Left renal cortex interstitium (tissue), 4 donors: ENCODE measurements around the gene MLYCD. TPM values are rescaled to one million over a fixed set of nuclear protein-coding genes. Genes with fewer than 3 reads are reported as not detected.

Source experiments
- DNase-seq, 4 donors: peaks; one replicate each; pipeline ENCODE4 v3.0.0-alpha.2; 2013; ENCODE audit warnings: low read depth in 4 of 4, low spot score in 2 of 4, missing footprints in 1 of 4
- polyA plus RNA-seq, 4 donors: library from polyadenylated mRNA; unstranded; fragments of 120-200 nt; gene quantifications; one replicate each; pipeline ENCODE4 v1.2.1, GENCODE V29; 2013; ENCODE audit not compliant: insufficient read length in 4 of 4

MLYCD gene
- polyA plus RNA-seq, 4 donors, result 3.9 to 5.7 (median 5.0) TPM

DNA sequence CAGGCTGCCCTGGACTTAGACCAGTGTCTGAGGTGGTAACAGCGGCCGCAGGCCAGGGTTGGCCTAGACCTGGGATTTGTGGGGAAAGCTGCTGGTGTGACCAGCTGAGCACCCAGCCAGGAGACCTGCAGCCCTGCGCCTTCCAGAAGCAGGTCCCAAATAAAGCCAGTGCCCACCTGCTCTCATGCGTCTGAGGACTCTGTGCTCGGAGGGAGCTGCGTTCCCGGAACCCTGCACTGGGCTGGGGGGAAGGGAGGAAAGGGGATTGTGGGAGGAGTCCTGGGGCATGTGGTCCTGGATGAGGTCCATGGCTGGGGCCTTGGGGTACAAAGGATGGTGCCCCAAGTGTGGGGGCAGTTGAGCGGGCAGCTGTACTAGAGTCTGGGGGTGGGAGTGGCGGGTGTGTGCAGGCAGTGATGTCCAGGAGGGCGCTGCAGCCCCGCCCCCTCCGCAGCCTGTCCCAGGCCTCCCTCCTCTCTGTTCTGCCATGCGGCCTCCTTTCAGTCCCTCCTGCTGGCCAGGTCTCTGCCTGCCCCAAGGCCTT lies 67.3 kb downstream of the MLYCD start:
- no peak for DNase-seq

DNA sequence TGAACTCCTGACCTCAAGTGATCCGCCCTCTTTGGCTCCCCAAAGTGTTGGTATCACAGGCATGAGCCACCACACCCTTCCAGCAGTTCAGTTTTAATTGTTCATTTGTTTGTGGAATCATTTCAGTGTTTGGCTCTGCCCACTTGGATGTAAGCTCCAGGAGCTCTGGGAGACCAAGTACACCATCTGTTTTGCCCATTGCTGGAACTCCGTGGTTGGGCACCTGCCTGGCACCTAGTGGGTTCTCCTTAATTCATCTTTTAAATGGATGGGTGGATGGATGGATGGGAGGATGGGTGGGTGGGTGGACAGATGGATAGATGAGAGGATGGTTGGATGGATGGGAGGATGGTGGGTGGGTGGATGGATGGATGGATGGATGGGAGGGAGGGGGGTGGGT lies 68.2 kb downstream of the MLYCD start:
- no peak for DNase-seq

GRCh38 chr16:83967838-83968305 lies 69.0 kb downstream of the MLYCD start, which contains the start of gene NECAB2:
NECAB2 (plus strand) TSS chr16:83968244; CDS start chr16:83968649, 405 bp downstream.
- DNase-seq, result no peak

- no peak for DNase-seq
Observed at GRCh38 chr16:83968306-83968851, 69.5 kb downstream of the MLYCD start.

- DNase-seq, result no peak
Observed at GRCh38 chr16:83968891-83969649, 70.2 kb downstream of the MLYCD start.

DNA sequence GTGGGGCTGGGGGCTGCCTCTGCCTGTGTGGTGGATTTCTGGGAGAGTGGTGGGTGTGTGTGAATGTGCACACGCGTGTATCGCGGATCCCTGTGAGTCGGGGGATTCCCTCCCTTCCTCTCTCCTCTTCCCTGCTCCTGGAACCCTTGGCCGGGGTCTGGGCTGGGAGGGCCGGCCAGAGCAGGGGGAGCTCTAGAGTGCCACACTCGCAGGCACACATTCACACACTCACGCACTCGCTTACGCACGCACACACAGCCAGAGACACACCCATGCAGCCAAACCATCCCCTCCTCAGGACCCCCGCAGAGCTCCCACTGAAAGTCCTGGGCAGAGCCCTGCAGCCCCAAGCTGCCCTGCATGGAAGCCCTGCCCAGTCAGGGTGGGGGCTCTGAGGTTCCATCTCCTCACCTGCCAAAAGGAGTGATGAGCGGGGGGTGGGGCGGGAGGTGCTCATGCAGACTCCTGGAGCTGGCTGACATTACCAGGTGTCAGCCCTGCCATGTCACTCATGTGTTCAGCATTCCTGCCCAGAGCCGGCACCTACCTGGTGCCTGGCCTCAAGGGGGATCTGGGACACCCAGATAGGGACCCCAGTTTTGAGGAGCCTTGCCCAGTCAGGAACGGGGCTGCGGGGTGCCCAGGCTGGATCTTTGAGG lies 71.0 kb downstream of the MLYCD start:
- DNase-seq, result no peak

- DNase-seq, result no peak
Observed at GRCh38 chr16:83970430-83970815, 71.5 kb downstream of the MLYCD start.

DNA sequence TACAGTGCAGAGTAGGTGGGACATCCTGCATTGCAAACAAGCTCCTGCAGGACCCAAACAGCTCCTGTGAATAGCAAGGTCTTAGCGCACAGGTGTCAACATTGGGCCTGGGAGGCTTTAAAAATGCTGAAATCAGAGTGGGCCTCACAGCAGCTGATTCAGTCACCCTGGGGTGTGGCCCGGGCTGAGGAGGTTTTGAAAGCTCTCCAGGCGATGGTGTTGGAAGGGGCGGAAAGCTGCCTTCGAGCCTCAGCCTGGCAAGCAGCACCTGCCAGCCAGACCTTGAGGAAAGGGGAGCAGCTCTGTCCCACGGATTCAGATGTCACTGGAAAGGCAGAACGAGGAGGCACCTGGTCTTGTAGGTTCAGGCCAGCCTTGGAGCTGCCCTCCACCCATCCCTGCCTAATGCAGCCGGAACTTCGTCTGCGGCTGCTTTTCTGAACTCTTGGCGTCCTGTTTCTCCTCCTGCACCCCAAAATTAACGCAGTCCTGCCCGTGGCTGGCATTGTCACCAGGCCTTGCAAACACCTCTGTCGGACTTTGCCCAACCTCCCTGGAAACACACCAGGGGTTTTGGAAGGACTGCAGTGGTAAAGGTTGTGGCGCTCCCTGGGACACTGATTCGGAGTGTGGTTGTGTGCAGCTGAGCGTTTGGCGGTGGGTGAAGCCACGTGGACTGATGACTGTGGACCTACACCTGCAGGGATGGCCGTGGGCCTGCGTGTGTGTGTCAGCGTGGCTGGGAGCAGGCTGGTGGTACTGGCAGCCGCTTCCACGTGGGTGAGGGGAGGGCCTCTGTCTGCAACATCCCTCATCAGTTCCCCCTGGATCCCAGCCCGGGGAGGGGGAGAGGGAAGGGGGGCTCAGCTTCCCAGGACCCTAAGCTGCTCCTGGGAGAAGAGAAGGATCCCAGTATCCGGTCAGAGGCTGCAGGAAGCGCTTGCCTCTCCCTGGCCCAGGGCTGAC lies 72.5 kb downstream of the MLYCD start:
- DNase-seq, result no peak

- no peak for DNase-seq
Observed at GRCh38 chr16:83972256-83973008, 73.5 kb downstream of the MLYCD start.

- no peak for DNase-seq
Observed at GRCh38 chr16:83973077-83973476, 74.2 kb downstream of the MLYCD start.

DNA sequence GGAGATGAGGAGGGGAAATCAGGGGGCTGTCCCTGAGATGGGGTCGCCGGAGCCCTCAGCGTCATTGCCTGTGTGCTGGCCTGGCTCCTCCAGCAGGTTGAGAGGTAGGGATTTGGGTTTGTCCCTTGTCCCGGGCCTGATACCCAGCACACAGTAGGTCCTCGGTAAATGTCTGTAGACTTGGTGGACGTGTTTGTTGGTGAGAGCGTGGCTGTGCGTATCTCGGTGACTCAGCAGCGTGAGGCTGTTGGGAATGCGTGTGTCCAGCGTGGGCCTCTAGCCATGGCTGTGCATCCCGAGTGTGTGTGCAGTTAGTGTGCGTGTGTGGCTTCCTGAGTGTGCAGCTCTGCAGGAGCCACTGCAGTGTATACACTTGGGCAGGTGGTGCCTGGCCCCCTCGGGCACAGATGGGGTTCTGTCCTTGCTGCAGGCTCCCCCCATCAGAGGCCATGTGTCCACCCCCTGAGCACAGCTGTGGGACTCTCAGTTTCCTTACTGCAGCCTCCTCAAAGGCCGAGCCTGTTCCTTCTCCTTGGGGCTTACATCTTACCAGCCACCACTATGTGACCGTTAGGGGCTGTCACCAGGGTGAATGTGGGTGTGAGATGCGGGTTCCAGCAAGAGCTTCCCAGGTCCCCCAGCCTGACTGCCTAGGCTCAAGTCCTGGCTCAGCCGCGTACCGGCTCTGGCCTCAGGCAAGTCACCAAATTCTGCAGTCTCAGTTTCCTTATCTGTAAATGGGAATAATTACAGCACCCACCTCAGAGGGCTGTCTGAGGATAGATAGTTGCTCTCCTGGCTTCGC lies 74.9 kb downstream of the MLYCD start:
- no peak for DNase-seq

DNA sequence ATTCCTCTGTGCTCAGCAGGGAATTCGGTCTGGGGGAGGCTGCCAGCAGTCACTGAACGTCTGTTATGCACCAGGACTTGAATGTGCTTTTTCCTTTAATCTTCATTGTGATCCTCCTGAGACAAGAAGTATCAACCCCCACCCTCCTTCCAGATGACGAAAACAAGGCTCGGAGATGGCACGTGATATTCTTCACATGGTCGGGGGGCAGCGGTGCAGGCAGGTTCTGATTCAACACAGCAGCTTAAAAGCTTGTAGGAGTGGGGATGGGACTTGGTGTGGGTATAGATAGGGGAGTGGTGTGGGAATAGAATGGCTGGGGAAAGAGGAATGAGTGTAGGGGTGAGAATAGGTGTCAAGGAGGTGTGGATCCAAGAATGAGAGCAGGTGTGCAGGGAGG lies 75.6 kb downstream of the MLYCD start:
- no peak for DNase-seq

- DNase-seq, result no peak
Observed at GRCh38 chr16:83975590-83976260, 76.8 kb downstream of the MLYCD start.

Other genes with a start within 250 kb of the MLYCD start
- 100 to 1,000 TPM; 184 to 231 (median 206) TPM for gene HSBP1, start 91.1 kb upstream of the MLYCD start, polyA plus RNA-seq
- under 1 TPM; 0.23 to 0.64 (median 0.45) TPM for gene OSGIN1, start 54.1 kb downstream of the MLYCD start, polyA plus RNA-seq
- gene NECAB2, start 69.1 kb downstream of the MLYCD start, polyA plus RNA-seq, result 1 to 10 TPM; 2.2 to 4.2 (median 3.4) TPM
- gene SLC38A8, start 143.7 kb downstream of the MLYCD start, polyA plus RNA-seq, result under 1 TPM in 1 of 4 donors, not detected in 3; 0.14 TPM
- 100 to 1,000 TPM; 106 to 121 (median 117) TPM for gene MBTPS1, start 217.8 kb downstream of the MLYCD start, polyA plus RNA-seq
- 10 to 100 TPM; 44.3 to 47.8 (median 46.3) TPM for gene HSDL1, start 246.1 kb downstream of the MLYCD start, polyA plus RNA-seq
- 1 to 10 TPM; 2.7 to 9.0 (median 5.2) TPM for gene DNAAF1, start 246.2 kb downstream of the MLYCD start, polyA plus RNA-seq